OCI-LY3 (cell line): ENCODE measurements around the gene OPCML.

Experiments
- EZH2phosphoT487 ChIP-seq: fragments of 200-600 bp; shearing (Covaris generic); IDR thresholded peaks from 2 replicates; pipeline ENCODE4 v1.6.1; 2018; ENCODE audit warnings: antibody characterized with exemption, mixed run types, low read depth
- TF ChIP-seq, protein P1 (sequence below): fragments of 200-600, 300-600 bp; sonication (generic); IDR thresholded peaks from 2 replicates; pipeline ENCODE4 v1.5.1; 2014; ENCODE audit warnings: antibody characterized with exemption, low read length, low read depth

DNA sequence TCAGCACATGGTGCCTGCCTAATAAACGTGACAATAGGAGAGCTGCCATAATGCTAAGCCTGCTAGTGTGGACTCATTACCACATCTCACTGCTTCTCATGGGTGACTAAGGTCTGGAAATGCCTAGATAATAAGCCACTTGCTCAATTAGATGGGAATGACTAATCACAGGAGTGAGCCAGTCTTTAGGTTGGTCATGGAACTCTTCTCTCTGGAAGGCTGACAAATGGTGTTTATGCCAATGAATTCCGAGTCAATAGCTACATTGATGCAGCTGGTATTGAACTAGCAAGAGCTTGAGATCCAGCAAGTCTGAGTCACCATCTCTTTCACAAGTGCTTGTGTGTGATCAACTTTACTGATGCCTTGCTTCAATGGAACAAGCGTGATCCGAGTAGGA is 334.9 kb downstream of the OPCML start:
- TF ChIP-seq, protein P1, sequence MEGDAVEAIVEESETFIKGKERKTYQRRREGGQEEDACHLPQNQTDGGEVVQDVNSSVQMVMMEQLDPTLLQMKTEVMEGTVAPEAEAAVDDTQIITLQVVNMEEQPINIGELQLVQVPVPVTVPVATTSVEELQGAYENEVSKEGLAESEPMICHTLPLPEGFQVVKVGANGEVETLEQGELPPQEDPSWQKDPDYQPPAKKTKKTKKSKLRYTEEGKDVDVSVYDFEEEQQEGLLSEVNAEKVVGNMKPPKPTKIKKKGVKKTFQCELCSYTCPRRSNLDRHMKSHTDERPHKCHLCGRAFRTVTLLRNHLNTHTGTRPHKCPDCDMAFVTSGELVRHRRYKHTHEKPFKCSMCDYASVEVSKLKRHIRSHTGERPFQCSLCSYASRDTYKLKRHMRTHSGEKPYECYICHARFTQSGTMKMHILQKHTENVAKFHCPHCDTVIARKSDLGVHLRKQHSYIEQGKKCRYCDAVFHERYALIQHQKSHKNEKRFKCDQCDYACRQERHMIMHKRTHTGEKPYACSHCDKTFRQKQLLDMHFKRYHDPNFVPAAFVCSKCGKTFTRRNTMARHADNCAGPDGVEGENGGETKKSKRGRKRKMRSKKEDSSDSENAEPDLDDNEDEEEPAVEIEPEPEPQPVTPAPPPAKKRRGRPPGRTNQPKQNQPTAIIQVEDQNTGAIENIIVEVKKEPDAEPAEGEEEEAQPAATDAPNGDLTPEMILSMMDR, result no peak
- TF ChIP-seq EZH2phosphoT487, result no peak
